ENCODE results near the gene FUT2. TPM values are rescaled to one million over a fixed set of nuclear protein-coding genes. Genes with fewer than 3 reads are reported as not detected.
"Not testable (repeated sequence)": the region's sequence is repeated elsewhere in the genome, so short reads cannot be mapped to it uniquely, and the experiment has no call there.

The FUT2 gene
- total RNA-seq, 2 experiments from 2014 or later = not detected

DNA sequence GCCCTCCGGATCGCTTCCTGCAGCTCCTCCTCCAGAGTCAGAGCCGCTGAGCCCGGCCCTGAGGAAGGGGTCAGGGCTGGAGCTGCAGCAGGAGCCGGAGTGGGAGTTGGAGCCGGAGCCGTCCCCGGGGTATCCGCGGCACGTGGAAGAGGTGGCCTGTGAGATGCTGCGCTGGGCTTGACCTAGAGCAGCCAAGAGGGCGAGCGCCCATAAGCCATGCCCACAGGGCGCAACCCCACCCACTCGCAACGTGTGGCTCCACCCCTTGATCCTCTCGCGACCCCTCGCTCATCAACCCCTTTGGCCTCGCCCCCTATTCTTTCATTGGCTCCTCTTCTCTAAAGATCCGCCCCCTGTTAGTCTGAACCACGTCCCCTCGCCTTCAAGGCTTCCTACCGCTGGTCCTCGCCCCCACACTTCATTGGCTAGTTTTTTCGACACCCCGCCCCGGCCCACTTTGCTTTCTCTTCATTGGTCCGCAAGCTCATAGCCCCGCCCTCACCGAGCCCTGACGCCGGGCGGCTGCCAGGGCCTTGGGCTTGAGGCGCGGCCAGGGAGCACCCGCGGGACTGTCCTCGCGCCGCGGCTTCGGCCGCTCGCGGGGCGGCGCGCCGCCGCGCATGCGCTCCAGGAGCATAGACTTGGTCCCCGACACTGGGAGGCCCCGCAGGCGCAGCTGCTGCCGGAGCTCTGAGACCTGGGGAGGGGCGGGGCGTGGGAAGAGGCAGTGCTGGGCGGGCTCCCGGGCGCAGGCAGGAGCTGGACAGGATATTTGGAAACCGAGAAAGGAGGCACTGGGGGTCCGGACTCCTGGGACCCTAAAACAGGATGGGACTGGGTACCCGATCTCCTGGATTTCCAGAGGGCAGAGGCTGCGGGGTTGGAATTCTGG is 18.3 kb downstream of the FUT2 start:
- peak; percentile 99 for DNase-seq
- Mint-ChIP-seq H3K36me3 (no peaks in the 10 kb centered on the region), H3K9me3 (peaks cover 7% of the 10 kb centered on the region), H3K27ac (peak overlapping the region; percentile 74), H3K27me3 (no peaks in the 10 kb centered on the region), H3K4me1 (ENCODE audit: low read depth) (peaks cover 11% of the 10 kb centered on the region), H3K4me3 (peak overlapping the region; percentile 83)
- intact Hi-C loops (cut with micrococcal nuclease) = loop anchor here (1.0 to 2.0 kb wide), 2 partner anchors 11 to 67 kb away; partner anchors contain the start of gene CA11
- ChIA-PET POLR2A (interaction anchor here (0.6 to 1.0 kb wide), 5 partner anchors 12 to 268 kb away, joined by 3 to 4 read pairs (median 3); no protein-coding TSS in a partner anchor), CTCF (interaction anchor here (0.6 to 3.8 kb wide), 5 partner anchors 10 to 228 kb away, joined by 3 to 14 read pairs (median 4); partner anchors contain the start of gene HSD17B14)

DNA sequence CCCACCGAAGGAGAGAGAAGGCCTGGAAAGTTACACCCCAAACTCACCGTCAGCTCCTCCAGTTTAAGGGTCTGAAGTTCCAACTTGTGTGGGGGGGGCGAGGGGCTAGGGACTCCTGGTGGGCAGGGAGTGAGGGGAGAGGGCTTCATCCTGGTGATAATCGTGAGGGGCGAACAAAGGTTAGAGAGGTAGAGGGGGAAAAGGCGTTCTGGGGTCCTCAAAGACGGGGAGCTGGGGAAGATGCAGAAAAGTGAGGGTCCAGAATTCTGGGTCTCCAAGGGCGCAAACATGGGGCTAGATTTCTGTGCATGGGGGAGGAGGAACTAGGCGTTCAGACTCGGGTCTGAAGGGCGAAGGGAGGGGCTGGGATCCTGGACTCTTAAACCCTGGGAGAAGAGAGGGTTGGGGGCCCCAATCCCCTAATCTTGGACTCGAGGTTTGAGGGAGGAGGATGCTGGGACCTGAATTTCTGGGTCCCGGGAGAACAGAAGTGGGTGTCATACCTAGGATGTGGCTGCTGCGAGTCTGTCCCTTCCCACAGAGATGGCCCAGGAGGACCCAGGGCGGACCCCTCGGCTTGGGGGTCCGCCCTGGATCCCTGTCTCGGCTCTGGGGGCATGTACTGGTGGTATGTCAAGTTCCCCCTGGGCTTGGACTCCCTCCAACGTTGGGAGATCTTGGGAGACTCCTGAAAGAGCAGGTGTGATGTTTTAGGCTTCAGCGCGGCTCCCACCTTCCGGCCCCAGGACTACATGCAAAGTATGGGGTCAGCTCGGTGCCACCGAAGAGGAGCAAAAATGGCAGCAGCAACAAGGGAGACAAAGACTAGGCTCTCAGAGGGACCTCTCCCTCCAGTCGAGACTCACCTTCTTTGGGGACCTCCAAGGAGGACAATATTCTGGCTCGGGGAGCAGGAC is 19.2 kb downstream of the FUT2 start:
- H3K4me1 Mint-ChIP-seq (ENCODE audit: low read depth) = peaks cover 11% of the 10 kb centered on the region
- H3K9me3 Mint-ChIP-seq = peaks cover 7% of the 10 kb centered on the region
- no peaks in the 10 kb centered on the region for H3K36me3 Mint-ChIP-seq
- POLR2A ChIA-PET = interaction anchor here (0.8 to 1.0 kb wide), 3 partner anchors 24 to 269 kb away, joined by 3 read pairs; no protein-coding TSS in a partner anchor
- no peaks in the 10 kb centered on the region for H3K27me3 Mint-ChIP-seq
- peak overlapping the region; percentile 79 for H3K4me3 Mint-ChIP-seq
- intact Hi-C loops (cut with micrococcal nuclease) = loop anchor here (1.0 to 2.0 kb wide), 2 partner anchors 10 to 68 kb away; partner anchors contain the start of gene CA11
- CTCF ChIA-PET = interaction anchor here (0.6 to 3.8 kb wide), 4 partner anchors 9 to 229 kb away, joined by 3 to 14 read pairs (median 6); no protein-coding TSS in a partner anchor
- peak overlapping the region; percentile 74 for H3K27ac Mint-ChIP-seq
- DNase-seq = no peak

DNA sequence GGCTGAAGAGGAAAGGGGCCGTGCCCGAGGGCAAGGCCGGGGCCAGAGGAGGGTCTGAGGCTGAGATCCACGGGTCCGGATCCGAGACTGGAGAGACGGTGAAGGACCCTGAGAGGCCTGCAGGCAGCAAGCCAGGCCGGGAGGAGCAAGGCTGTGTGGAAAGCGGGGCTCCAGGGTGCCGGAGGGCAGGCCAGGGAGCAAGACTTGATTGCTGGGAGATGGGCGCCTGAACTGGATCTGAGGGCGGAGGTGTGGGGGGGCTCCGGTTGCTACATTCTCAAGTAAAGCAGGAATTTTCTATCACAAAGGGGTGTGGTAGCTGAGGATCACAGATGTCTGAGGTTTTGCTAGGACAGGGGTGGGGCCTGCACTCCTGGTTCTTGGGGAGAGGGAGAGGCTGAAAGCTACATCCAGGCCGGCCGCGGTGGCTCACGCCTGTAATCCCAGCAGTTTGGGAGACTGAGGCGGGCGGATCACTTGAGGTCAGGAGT is 20.0 kb downstream of the FUT2 start:
- H3K36me3 Mint-ChIP-seq = no peaks in the 10 kb centered on the region
- H3K27ac Mint-ChIP-seq = no peak overlapping the region
- intact Hi-C loops (cut with micrococcal nuclease) = loop anchor here (2.0 kb wide), 1 partner anchor 69 kb away; the partner anchor contains the start of gene CA11
- H3K27me3 Mint-ChIP-seq = no peaks in the 10 kb centered on the region
- no peak for DNase-seq
- peaks cover 7% of the 10 kb centered on the region for H3K9me3 Mint-ChIP-seq
- POLR2A ChIA-PET = no interaction called here
- CTCF ChIA-PET = interaction anchor here (1.2 to 3.8 kb wide), 2 partner anchors 40 to 41 kb away, joined by 4 to 14 read pairs; no protein-coding TSS in a partner anchor
- H3K4me3 Mint-ChIP-seq = peak overlapping the region; percentile 79
- H3K4me1 Mint-ChIP-seq (ENCODE audit: low read depth) = peaks cover 11% of the 10 kb centered on the region

DNA sequence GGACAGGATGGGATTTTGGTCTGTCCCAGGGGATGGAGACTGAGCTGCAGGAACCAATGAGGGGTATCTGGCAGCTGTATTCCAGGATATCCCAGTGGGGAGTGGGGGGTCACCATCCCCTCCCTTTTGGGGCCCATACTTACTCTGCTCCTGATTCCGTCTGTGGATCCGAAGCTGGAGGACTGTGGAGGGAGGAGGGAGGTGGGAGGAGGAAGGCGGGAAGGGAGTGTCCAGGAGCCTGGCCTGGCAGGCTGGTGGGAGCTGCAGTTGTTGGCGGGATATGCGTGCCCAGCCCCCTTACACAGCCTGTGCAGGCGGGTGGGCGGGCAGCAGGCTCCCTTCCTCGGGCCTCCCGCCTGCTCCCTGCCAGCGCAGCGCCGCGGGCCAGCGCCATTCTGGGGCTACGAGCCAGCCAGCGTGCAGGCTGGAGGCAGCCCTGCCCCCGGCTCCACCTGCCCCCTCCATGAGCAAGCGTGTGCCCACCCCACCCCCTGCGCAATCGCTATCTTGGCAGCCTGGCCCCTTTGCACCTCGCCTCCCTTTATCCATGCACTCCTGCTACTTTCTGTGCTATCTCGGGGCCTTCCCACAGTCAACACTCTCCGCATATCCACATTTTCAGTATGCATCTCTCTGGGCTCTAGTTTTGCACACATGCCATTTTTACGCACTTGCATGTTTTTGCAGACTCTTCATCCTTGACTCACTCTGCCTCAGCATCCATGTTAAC is 21.0 kb downstream of the FUT2 start:
- POLR2A ChIA-PET = no interaction called here

DNA sequence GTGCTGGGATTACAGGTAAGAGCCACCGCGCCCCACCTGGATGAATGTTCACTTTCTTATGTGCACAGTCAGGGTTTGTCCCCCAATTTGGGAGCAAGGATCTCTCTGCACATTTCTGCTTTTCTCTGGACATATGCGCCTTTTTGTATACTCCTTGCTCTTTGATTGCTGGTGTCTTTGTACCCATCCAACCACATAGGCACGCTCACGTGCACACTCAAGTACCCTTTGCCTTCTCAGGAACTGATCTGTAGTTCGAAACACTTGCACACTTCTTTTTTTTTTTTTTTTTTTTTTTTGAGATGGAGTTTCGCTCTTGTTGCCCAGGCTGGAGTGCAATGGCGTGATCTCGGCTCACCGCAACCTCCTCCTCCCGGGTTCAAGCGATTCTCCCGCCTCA is 22.3 kb downstream of the FUT2 start:
- CTCF ChIA-PET; POLR2A ChIA-PET; H3K36me3 Mint-ChIP-seq; H3K4me3 Mint-ChIP-seq; H3K27ac Mint-ChIP-seq; DNase-seq; intact Hi-C loops (cut with micrococcal nuclease); H3K4me1 Mint-ChIP-seq (ENCODE audit: low read depth); H3K27me3 Mint-ChIP-seq; H3K9me3 Mint-ChIP-seq: not testable (repeated sequence)

More for the DNA sequence above, 21.0 kb downstream of the FUT2 start:
- H3K4me1 Mint-ChIP-seq (ENCODE audit: low read depth) = peaks cover 11% of the 10 kb centered on the region
- H3K36me3 Mint-ChIP-seq = no peaks in the 10 kb centered on the region
- no peak for DNase-seq
- H3K4me3 Mint-ChIP-seq = no peak overlapping the region
- H3K27me3 Mint-ChIP-seq = no peaks in the 10 kb centered on the region
- H3K27ac Mint-ChIP-seq = no peak overlapping the region
- H3K9me3 Mint-ChIP-seq = no peaks in the 10 kb centered on the region
- CTCF ChIA-PET = interaction anchor here (1.2 kb wide), 1 partner anchor 41 kb away, joined by 4 read pairs; no protein-coding TSS in a partner anchor
- intact Hi-C loops (cut with micrococcal nuclease) = no loop called here

DNA sequence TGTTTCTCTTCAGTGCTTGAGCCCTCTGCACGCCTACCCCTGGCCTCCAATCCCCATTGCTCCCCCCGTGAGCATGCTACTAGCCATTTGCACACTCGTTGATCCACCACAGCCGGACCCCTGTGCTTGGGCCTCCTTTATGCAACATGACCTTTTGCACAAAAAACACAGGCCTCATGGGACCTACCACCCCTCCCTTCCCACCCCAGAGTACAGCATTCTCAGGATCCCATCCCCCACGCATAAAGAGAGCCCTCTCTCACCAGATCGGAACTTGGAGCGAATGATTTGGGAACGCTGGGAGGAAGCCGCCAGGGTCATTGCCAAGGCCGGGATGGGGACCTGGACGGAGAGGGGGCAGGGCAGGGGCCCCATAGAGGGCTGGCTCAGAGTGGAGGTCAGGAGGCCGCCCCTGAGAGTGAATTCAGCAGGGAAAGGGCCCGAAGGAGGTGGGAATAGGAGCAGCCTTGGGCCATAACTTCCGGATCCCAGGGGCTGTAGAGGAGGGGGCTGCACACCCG is 23.0 kb downstream of the FUT2 start:
- intact Hi-C loops (cut with micrococcal nuclease) = no loop called here
- no peak for DNase-seq
- H3K36me3 Mint-ChIP-seq = no peaks in the 10 kb centered on the region
- no peak overlapping the region for H3K4me3 Mint-ChIP-seq
- no peaks in the 10 kb centered on the region for H3K27me3 Mint-ChIP-seq
- ChIA-PET POLR2A (no interaction called here), CTCF (no interaction called here)
- no peaks in the 10 kb centered on the region for H3K9me3 Mint-ChIP-seq
- no peak overlapping the region for H3K27ac Mint-ChIP-seq
- H3K4me1 Mint-ChIP-seq (ENCODE audit: low read depth) = peaks cover 3% of the 10 kb centered on the region

DNA sequence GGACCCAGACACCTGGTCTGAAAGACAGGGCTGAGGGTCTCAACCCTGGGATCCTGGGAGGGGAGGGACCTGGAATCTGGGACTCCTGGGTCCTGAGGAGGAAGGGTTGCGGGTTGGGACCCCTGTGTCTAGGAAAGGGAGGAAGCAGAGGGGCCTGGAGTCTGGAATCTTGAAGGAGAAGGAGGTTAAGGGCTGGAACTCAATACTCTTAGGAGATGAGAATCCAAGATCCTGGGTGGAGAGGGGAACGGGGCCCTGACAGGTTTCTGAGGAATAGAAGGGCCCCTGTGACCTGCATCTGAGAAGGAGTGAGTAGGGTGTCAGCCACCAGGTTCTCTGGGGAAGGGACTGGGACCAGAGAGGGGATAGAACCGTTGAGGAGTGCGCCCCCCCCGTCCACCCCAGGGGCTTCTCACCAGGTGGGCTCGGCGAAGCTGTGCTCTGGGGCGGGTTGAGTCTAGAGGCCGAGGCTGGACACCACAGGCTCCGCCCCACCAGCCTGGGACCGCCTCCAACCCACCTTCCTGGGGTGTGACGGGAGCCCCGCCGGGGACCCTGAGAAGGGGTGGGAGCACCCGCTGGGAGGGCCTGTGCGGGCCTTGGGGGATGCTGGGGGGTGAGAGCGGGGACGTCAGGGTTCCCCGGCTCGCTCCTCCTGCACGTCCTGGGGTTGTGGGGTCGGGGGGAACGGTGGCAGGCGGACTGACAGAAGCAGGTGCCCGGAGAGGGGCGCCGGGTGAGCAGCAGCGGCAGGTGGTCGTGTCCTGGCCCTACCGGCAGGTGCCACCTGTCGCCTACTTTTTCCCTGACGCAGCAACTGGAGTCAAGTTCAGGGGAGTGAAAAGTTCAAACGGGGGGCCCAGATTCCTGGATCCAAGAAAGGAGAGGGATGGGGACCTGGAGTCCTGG is 23.7 kb downstream of the FUT2 start, which contains the start of gene MAMSTR:
Gene MAMSTR (minus strand): TSS at position 463 of the 909 bp plus-strand sequence. CDS start 694 bp downstream, outside the sequence.
- peak within 1 kb of the TSS; percentile 89 for H3K4me3 Mint-ChIP-seq
- peak within 1 kb of the TSS; percentile 97 for H3K27ac Mint-ChIP-seq
- H3K36me3 Mint-ChIP-seq = no peaks in the 10 kb centered on the region
- ChIA-PET CTCF (no interaction called here), POLR2A (no interaction called here)
- no peak for DNase-seq
- H3K4me1 Mint-ChIP-seq (ENCODE audit: low read depth) = peaks cover 3% of the 10 kb centered on the region
- H3K9me3 Mint-ChIP-seq = no peaks in the 10 kb centered on the region
- intact Hi-C loops (cut with micrococcal nuclease) = loop anchor here (2.0 kb wide), 1 partner anchor 19 kb away; no protein-coding TSS in a partner anchor
- no peaks in the 10 kb centered on the region for H3K27me3 Mint-ChIP-seq

DNA sequence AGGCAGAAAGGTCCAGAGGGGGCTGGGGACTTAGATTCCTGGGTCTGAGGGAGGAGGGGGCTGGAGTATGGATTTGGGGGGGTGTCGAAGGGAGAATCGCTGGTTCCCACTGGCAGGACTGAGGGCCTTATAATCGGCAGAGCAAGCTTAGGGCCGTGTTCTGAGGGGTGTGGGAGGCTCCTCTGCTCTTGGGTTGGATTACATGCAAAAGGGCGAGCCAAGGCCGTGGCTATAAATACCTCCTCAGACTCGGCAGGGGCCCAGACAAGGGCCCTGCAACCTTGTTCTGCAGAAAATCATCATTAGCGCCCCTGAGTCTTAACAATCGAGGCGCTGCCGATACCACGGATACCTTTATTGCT is 24.5 kb downstream of the FUT2 start:
- H3K4me1 Mint-ChIP-seq (ENCODE audit: low read depth) = peaks cover 6% of the 10 kb centered on the region
- intact Hi-C loops (cut with micrococcal nuclease) = loop anchor here (2.0 kb wide), 1 partner anchor 19 kb away; no protein-coding TSS in a partner anchor
- peaks cover 4% of the 10 kb centered on the region for H3K36me3 Mint-ChIP-seq
- no peak for DNase-seq
- ChIA-PET CTCF (interaction anchor here (1.1 to 1.2 kb wide), 4 partner anchors 19 to 122 kb away, joined by 3 to 6 read pairs (median 4); partner anchors contain the start of gene CA11), POLR2A (interaction anchor here (0.9 to 1.0 kb wide), 2 partner anchors 12 to 75 kb away, joined by 3 to 5 read pairs; no protein-coding TSS in a partner anchor)
- peak overlapping the region; percentile 97 for H3K27ac Mint-ChIP-seq
- H3K4me3 Mint-ChIP-seq = peak overlapping the region; percentile 89
- no peaks in the 10 kb centered on the region for H3K27me3 Mint-ChIP-seq
- peaks cover 3% of the 10 kb centered on the region for H3K9me3 Mint-ChIP-seq

DNA sequence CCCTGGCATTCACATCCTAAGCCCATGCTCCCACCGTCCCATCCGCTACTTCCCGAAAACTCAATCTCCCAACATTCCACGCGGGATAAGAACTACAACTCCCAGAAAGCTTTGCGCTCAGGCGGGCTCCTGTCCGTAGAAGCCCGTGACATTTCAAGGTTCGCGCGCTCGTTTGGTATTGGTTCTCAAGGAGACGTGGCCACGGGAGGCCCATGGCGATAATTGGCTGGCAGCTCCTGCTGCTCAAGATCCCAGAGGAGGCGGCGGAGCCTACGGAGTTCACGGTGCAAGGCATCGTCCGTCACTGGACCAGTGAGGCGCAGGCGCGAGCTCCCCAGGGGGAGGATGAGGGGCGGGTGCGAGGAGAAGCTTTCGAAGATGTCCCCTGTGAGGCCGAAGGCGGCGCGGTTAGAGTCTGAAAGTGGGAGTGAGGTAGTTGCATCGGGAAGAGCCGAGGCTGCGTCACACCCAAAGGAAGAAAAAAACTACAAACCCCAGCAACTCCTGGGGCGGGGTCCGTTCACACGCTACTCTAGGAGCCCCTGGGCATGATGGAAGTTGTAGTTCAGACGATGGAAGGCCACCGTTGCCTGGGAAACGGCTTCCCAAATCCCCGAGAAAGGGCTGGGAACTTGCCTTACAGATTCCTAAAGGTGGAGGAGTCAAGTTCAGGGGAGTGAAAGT is 25.0 kb downstream of the FUT2 start:
- peaks cover 10% of the 10 kb centered on the region for H3K4me1 Mint-ChIP-seq (ENCODE audit: low read depth)

More for the DNA sequence above, 25.0 kb downstream of the FUT2 start:
- CTCF ChIA-PET = interaction anchor here (1.0 to 1.2 kb wide), 5 partner anchors 18 to 273 kb away, joined by 3 to 6 read pairs (median 4); partner anchors contain the start of genes CA11, GYS1 and RUVBL2
- DNase-seq = peak; percentile 97
- intact Hi-C loops (cut with micrococcal nuclease) = loop anchor here (2.0 kb wide), 1 partner anchor 18 kb away; no protein-coding TSS in a partner anchor
- peak overlapping the region; percentile 89 for H3K4me3 Mint-ChIP-seq
- POLR2A ChIA-PET = interaction anchor here (0.9 to 1.0 kb wide), 2 partner anchors 12 to 75 kb away, joined by 3 to 5 read pairs; no protein-coding TSS in a partner anchor
- peaks cover 7% of the 10 kb centered on the region for H3K36me3 Mint-ChIP-seq
- H3K27me3 Mint-ChIP-seq = no peaks in the 10 kb centered on the region
- H3K27ac Mint-ChIP-seq = peak overlapping the region; percentile 97
- peaks cover 6% of the 10 kb centered on the region for H3K9me3 Mint-ChIP-seq
